NB4 (cell line): ENCODE data around the gene SKOR1.

Source experiments
- CTCF ChIP-seq: IDR thresholded peaks from one replicate; pipeline ENCODE4 v1.5.1; 2012; ENCODE audit warnings: low read depth, low read length
- MYC ChIP-seq: IDR thresholded peaks from 2 replicates; pipeline ENCODE4 v1.6.1; 2011; ENCODE audit warnings: low read depth, low read length
- POLR2A ChIP-seq: IDR thresholded peaks from 2 replicates; pipeline ENCODE4 v1.6.1; 2011; ENCODE audit warnings: mild to moderate bottlenecking; ENCODE audit not compliant: insufficient read length; ENCODE audit errors: extremely low read depth
- TF ChIP-seq, protein P1 (sequence below): IDR thresholded peaks from 2 replicates; pipeline ENCODE4 v1.6.1; 2011; ENCODE audit warnings: low read depth, low read length

DNA sequence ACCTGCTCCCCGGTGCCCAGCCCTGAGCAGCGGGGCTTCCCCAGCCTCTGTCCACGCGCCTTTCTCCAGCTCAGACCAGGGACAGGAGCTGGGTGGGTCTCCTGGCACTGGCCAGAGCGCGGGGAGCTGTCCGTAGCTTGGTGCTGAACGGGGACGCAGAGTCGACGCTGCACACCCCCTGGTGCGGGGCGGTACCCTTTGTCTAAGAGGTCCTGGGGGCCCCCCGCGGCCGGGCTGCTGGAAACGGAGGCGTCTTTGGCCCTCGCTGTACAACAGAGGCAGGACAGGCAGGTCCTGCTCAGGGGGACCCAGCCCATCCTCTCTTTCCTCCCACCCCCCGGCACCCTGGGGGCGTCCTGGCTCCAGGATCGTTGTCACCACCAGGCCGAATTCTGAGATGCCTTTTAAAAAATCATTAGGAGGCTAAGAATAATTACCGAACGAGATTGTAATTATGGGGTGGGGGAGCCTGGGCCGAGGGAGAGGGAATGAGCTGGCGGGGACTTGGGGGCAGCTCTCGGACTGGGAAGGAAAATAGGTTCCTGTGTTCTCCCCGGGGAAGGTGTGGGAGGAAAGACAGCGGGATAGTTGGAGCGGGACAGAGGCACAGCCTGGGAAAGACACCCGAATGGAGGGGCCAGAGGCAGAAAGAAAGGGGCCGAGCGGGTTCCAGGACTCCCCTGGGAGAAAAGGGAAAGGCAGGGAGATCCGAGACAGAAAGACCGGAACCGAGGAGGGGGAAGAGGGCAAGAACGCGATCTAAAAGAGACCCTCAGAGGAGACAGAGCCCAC is 4.1 kb upstream of the SKOR1 start:
- no peak for TF ChIP-seq MYC
- TF ChIP-seq CTCF = no peak
- TF ChIP-seq, protein P1, sequence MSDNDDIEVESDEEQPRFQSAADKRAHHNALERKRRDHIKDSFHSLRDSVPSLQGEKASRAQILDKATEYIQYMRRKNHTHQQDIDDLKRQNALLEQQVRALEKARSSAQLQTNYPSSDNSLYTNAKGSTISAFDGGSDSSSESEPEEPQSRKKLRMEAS = no peak
- TF ChIP-seq POLR2A = no peak
